Astrocyte of the spinal cord (primary cell): Measurements from ENCODE around the gene RIOK3.
"Not testable (repeated sequence)": the region's sequence is repeated elsewhere in the genome, so short reads cannot be mapped to it uniquely, and the experiment has no call there.

Experiments used
- DNase-seq: peaks from one replicate; pipeline ENCODE4 v3.0.0; 2011; ENCODE audit warnings: low read depth, low spot score
- H3K4me3 ChIP-seq: 2 replicates; pipeline ENCODE4 v1.5.1; 2011; ENCODE audit warnings: low read depth, mild to moderate bottlenecking, low read length, moderate library complexity
- CTCF ChIP-seq: IDR thresholded peaks from 2 replicates; pipeline ENCODE4 v1.5.1; 2012; ENCODE audit warnings: low read depth, mild to moderate bottlenecking, low read length, inconsistent platforms
- in situ Hi-C: cut with HindIII; loops from 2 replicates; pipeline ENCODE4 v1.10.0; 2017; ENCODE audit warnings: low sequenced_read_pairs

The RIOK3 gene

GRCh38 chr18:23416298-23416697, 36.8 kb upstream of the RIOK3 start:
- no peak for TF ChIP-seq CTCF
- DNase-seq, result no peak
- in situ Hi-C loops, result no loop called here
- H3K4me3 ChIP-seq, result no peak overlapping the region

GRCh38 chr18:23421277-23421676, 31.8 kb upstream of the RIOK3 start:
- no peak for DNase-seq
- TF ChIP-seq CTCF, result no peak
- in situ Hi-C loops, result no loop called here
- H3K4me3 ChIP-seq, result no peak overlapping the region

GRCh38 chr18:23422751-23423418, 30.2 kb upstream of the RIOK3 start:
- in situ Hi-C loops, result no loop called here
- no peak for TF ChIP-seq CTCF
- DNase-seq, result no peak
- no peak overlapping the region for H3K4me3 ChIP-seq

- in situ Hi-C loops, result no loop called here
- no peak overlapping the region for H3K4me3 ChIP-seq
- no peak for TF ChIP-seq CTCF
- no peak for DNase-seq
Measured at GRCh38 chr18:23424616-23425015, 28.5 kb upstream of the RIOK3 start.

- TF ChIP-seq CTCF, result no peak
- in situ Hi-C loops, result no loop called here
- H3K4me3 ChIP-seq, result no peak overlapping the region
- DNase-seq, result no peak
Measured at GRCh38 chr18:23428821-23429220, 24.3 kb upstream of the RIOK3 start.

GRCh38 chr18:23429538-23429937, 23.5 kb upstream of the RIOK3 start:
- DNase-seq, H3K4me3 ChIP-seq, in situ Hi-C loops: not testable (repeated sequence)

- no peak overlapping the region for H3K4me3 ChIP-seq
- no peak for DNase-seq
- in situ Hi-C loops, result no loop called here
- TF ChIP-seq CTCF, result no peak
Measured at GRCh38 chr18:23433360-23433759, 19.7 kb upstream of the RIOK3 start.
